ENCODE results near the gene RRAGC.
"Not testable (repeated sequence)": the region's sequence is repeated elsewhere in the genome, so short reads cannot be mapped to it uniquely, and the experiment has no call there.

The RRAGC gene

DNA sequence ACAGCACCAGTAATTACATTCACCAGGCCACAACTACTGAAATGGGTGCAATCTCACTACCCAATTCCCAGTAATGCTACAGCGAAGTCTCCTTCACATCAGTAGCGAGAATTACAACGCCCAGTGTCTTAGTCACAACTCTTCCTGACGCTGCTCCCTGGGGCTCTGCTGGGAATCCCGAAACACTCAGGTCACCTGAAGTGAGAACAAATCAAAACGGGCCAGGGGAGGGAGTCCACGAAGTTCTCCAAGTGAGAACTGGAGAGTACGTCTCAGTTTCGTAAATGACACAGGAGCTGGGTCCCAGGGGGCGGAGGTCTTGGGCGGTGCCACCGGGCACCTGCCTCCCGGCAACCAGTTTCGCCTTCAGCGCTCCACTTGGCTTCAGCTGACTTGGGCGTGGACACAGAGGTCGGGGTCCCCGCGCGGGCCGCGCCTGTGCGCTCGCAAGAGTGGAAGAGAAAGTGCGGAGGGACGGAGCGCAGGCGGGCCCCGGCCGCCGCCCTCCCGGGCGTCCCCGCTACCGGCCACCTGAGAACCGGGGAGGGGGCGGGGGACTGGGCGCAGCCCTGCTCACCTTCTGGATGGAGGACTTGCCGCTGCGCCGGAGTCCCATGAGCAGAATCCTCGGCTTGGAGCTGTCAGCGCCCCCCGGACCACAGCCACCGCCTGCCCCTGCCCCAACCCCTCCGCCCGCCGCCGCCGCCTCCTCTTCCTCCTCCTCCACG, 575 bp downstream of the RRAGC start:
- DNase-seq (ENCODE audit: low read depth in 1 of 2, low spot score in 1 of 2) = peak; percentile 17 to 35

DNA sequence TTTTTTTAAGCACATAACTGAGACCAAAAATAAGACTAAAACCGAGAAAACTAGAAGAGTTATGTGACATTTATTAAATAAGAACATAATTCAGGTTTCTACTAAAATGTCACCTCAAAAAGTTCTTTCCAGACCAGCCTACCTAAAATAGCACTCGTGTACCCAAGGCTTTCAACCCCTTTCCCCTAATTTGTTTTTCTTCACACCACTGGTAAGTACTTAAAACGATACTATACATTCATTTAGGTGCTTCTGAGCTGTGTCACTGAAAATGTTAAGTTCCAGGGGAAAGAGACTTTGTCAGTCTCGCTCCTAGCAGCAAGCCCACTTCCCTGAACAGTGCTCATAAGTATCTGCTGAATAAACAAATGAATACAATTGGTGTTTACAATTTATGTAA, 6.8 kb downstream of the RRAGC start:
- no peak for DNase-seq (ENCODE audit: low read depth in 1 of 2, low spot score in 1 of 2)

DNA sequence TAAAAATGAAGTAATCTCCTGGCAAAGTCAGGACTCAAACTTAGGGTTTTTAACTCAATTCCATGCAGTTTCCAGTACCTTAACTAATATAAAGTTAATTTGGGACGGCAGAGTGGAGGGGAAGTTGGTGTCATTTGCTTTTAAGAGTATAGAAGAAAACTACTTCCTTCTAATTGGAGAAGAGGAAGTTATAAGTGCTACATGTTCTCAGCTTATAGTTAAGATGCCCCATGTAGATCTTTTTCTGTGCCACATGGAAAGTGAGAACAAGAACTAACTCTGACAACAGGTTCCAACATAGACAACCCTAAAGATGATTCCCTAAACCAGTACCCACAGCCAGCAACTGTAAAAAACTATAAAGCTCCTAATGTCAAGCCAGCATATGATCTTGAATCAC, 11.5 kb downstream of the RRAGC start:
- no peak for DNase-seq (ENCODE audit: low read depth in 1 of 2, low spot score in 1 of 2)

DNA sequence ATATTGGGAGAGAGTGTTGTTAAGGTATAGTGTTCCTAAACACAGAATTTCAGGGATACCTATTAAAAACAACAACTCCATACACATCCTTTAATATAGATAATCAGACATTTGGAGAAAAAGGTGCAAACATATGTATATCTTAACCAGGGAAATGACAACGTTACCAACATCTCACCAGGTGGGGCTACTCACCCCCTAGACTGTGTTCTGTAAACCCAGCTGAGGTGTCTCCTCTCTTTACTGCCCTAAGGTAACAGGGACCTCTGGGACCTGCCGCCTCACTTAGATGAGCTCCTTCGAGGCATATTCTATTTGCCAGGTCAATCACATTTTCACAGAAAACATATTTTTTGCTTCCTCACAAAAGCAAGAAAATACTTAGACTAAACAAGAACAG, 13.4 kb downstream of the RRAGC start:
- no peak for DNase-seq (ENCODE audit: low read depth in 1 of 2, low spot score in 1 of 2)

GRCh38 chr1:38845088-38845487, 14.5 kb downstream of the RRAGC start:
- DNase-seq (ENCODE audit: low read depth in 1 of 2, low spot score in 1 of 2) = not testable (repeated sequence)

DNA sequence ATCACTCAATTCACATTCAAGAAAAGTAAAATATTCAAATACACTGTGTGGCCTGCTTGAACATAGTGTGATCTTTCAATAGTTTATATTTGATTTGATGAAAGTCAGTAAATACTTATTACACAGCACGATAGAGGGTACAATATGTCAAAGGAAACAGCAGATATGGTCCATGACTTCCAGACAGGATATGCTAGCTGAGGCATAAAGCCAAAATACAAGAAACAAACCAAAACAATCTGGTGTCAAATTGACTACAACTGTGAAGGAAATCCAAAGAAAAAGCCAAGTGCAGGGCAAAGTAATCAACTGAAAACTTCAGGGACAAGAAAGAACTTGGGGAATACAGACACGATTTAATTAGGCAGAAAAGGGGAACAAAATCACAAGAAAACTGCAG, 19.3 kb downstream of the RRAGC start:
- DNase-seq (ENCODE audit: low read depth in 1 of 2, low spot score in 1 of 2) = no peak

DNA sequence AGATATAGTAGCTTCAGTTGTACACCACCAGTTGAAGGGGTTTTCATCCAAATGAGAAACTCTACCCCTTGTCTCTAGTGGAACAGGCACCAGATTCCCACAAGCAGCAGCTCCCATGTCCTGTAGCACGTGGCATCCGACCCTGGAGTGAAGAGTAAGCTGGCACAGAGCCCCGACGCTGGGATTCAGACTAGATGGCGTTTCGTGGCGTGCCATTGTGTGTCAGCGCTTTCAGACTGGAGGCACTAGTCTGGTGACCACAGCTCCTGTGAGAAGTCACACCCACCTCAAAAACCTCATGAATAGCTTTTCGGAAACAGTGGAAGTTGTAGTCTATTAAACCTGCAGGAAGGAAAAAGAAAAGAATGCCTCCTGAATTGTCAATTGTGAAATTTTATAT, 20.2 kb downstream of the RRAGC start:
- DNase-seq (ENCODE audit: low read depth in 1 of 2, low spot score in 1 of 2) = no peak

- not testable (repeated sequence) for DNase-seq (ENCODE audit: low read depth in 1 of 2, low spot score in 1 of 2)
Observed at GRCh38 chr1:38836316-38836715, 23.3 kb downstream of the RRAGC start.

GRCh38 chr1:38834937-38835827, 24.4 kb downstream of the RRAGC start:
- peak in 1 of 2 donors; percentile 69 for DNase-seq (ENCODE audit: low read depth in 1 of 2, low spot score in 1 of 2)

- DNase-seq (ENCODE audit: low read depth in 1 of 2, low spot score in 1 of 2) = no peak
Observed at GRCh38 chr1:38834221-38834782, 25.3 kb downstream of the RRAGC start.

GRCh38 chr1:38833146-38833545, 26.4 kb downstream of the RRAGC start:
- no peak for DNase-seq (ENCODE audit: low read depth in 1 of 2, low spot score in 1 of 2)

GRCh38 chr1:38832370-38832734, 27.2 kb downstream of the RRAGC start:
- no peak for DNase-seq (ENCODE audit: low read depth in 1 of 2, low spot score in 1 of 2)

GRCh38 chr1:38831731-38832369, 27.7 kb downstream of the RRAGC start:
- no peak for DNase-seq (ENCODE audit: low read depth in 1 of 2, low spot score in 1 of 2)

GRCh38 chr1:38829368-38829767, 30.2 kb downstream of the RRAGC start:
- no peak for DNase-seq (ENCODE audit: low read depth in 1 of 2, low spot score in 1 of 2)

DNA sequence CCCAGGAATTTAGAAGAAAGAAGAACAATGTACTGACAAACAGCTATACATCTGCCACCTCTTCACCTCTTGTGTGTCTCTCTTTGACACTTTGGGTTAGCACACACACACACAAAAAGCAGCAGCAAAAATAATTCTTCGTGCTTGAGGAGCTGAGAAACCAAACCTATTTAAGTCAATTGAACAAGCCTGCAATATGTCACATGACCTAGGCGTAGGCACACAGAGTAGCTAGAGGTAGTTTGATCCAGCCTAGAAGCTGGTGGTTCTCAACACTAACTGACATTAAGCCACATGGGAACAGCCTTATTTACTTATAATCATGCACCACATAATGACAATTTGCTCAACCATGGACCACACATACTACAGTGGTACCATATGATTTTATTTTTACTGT, 32.3 kb downstream of the RRAGC start:
- DNase-seq (ENCODE audit: low read depth in 1 of 2, low spot score in 1 of 2) = no peak

GRCh38 chr1:38826886-38827285, 32.7 kb downstream of the RRAGC start:
- no peak for DNase-seq (ENCODE audit: low read depth in 1 of 2, low spot score in 1 of 2)

DNA sequence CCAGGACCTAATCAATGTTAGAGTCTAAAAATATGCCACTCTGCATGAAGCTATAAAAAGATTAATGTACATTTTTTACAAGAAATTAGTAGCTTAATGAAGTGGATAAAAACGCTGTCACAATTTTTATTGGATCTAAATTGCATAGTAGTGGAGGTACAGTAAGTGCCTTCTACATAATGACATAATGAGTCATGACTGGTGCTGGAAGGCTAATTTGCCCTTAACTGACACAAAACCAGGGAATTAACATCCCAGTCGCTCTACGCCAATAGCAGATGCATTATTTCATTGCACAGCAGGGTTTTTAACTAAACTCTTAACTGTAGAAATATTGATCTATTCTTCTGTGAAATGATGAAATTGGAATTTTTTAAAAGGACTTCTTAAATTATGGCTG, 33.3 kb downstream of the RRAGC start:
- DNase-seq (ENCODE audit: low read depth in 1 of 2, low spot score in 1 of 2) = no peak

- DNase-seq (ENCODE audit: low read depth in 1 of 2, low spot score in 1 of 2) = no peak
Observed at GRCh38 chr1:38820860-38821259, 38.7 kb downstream of the RRAGC start.

- no peak for DNase-seq (ENCODE audit: low read depth in 1 of 2, low spot score in 1 of 2)
Observed at GRCh38 chr1:38819516-38819915, 40.1 kb downstream of the RRAGC start.

DNA sequence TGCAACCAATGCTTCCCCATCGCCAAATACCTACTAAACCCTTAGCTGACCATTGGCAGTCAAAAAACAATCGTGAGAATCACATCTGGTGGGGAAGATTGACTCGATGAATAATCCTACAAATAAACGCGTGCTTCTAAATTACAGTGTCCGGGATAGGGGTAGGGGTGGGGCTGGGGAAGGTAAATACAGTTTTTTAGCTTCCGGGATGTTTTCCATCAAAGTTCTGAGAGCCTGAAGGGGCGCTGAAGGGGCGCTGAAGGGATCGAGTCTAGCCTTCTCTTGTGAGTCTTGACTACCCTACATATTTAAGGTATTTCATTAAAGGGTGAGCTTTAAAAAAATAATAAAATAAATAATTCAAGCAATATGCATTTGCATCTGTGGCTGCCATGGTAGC, 40.5 kb downstream of the RRAGC start:
- DNase-seq (ENCODE audit: low read depth in 1 of 2, low spot score in 1 of 2) = no peak

DNA sequence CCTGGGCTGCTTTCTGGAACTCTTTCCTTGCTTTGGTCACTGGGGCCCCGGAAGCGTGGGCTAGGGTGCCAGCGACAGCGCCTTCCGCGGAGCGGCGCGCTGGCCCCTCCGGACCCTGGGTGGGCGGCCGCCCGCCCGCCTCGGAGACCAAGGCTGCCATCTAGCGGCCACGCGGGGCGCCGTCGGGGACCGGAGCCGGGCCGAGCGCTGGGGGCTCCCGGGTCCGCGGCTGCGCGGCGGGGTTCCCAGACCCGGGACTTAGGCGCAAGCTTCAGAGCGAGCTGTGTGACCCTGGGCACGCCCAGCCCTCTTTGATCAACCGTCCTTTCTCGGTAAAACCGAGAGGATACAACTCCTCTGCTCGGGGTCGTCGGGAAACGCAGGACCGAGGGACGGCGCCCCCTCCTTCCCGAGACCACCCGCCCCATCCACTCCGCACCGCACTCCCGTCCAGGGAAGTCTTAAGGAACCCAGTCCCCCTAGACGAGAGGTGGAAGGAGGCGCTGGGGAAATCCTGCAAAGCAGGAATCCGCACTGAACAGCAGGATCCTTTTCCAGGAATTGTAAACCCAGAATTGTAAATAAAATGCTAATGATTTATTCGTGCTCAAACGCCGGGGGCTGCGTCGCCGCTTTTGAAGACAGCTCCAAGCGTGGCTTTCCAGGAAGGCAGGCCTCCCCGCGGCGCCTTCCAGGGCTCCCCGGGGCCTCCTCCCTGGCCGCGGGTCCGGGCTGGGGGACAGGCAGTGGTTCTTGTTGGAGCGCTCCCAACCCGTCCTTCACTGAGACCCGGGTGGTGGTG, 41.2 kb downstream of the RRAGC start:
- DNase-seq (ENCODE audit: low read depth in 1 of 2, low spot score in 1 of 2) = peak; percentile 13 to 28

Measured in activated CD4-positive, alpha-beta T cell treated with anti-CD3 and anti-CD28 coated beads, Interleukin-2, amount 50 U/mL, for 24 hours (primary cell).